Activated T-cell treated with anti-CD3 and anti-CD28 coated beads for 24 hours (primary cell): Measurements from ENCODE around the gene PEX11A.

Experiments used
- DNase-seq: peaks from one replicate; pipeline ENCODE4 v3.0.0-alpha.2; 2020; ENCODE audit warnings: low read depth

PEX11A gene

GRCh38 chr15:89675606-89676005 is 14.9 kb downstream of the PEX11A start:
- no peak for DNase-seq

DNA sequence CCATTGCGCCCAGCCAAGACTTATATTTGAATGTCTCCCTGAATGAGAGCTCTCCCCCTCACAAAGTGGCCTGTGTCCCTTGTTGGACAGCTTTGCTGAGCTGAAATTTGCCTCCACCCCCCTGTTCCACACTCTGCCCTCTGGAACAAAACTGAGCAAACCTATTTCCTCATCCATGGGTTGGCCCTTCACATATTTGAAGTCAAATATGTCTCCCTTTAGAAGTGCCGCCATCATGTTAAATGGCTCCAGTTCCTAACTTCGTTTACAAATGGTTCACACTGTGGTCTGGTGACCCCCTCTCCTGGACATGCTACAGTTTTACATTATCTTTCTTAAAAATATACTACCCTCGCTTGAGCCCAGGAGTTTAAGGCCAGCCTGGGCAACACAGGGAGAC is 16.0 kb downstream of the PEX11A start:
- DNase-seq, result no peak

DNA sequence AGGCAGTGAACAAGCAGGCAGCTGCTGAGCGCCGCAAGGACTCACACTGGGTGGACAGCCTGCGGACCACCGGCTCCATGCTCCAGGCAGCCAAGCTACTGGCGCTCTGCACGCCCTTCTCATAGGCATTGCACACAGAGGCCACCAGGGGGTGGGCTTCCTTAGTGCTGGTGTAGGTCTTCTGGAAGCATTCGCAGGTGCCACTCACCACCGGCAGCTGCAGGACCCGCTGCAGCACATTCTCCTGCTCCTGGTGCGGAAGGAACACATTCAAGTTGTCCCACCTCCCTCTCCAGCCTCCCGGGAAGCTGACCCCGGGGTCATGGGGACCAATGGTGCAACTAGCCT is 17.4 kb downstream of the PEX11A start:
- no peak for DNase-seq

- no peak for DNase-seq
Measured at GRCh38 chr15:89672221-89673164, 18.1 kb downstream of the PEX11A start.

DNA sequence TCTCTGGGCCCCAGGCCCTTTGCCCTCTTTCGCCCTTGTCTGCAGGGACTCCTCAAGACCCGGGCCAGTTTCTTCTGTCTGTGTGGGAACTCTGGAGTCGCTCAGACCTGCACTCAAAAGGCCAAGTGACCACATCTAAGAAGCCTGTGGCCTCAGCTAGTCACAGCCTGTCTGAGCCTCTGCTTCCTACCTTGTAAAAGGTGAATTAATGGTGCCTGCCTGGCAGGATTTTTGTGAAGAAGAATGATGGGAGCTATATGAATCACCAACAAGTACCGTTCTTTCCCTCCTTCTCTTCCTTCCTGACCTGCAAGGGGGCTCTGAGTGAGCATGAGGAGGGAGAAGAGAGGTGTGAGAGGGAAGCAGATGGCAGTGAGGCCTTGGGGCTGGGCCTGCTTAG is 18.9 kb downstream of the PEX11A start:
- DNase-seq, result no peak

DNA sequence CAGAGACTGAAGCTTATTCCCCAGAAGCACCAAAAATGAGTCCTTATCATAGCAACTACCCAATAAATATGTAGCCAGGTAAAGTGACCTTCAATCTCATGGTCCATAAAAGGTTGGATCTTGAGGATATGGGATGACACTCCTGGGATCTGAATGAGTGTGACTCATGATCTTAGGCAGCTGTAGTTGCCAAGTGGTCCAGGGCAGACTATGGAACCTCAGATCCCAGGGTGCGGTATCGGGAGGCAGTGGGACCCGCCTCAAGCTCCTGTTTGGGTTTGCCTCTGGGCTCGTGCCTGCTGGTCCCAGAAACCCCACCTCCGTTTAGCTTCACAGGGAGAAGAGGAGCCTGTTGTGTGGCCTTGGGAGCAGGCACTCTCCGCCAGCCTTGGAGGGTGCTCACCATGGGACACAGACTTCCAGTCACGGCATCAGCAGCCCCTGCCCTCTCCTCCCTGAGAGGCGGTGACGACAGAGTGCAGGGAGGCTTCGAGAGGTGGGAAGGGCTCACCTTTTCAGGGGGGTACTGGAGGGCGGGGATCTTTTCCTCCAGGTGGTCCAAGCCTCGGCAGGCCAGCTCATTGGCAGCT is 19.5 kb downstream of the PEX11A start:
- DNase-seq, result no peak

- DNase-seq, result no peak
Measured at GRCh38 chr15:89669941-89670340, 20.6 kb downstream of the PEX11A start.

DNA sequence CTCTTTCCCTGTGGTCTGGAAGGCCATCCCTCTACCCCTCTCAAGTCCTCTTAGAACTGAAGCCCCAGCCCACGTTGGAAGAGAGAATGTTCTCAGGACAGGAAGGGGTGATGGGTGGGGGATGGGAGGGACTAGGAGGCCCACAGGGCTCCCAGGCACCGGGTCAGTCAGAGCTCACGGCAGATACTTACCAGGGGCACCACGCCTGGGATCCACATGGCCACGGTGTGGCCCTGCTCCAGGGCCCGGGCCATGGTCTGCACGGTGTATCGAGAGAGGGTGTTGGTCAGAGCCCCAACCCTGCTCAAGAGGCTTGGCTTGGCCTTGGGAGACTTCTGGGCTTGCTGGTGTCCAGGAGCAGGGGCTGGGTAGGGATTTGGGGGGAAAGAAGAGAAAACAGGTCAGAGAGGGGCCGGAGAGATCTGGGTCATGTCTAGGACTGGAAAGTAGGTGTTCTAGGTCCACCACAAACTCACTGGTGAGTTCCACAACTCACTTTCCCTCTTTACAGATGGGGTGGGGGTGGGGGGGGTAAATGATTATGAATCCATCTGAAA is 21.2 kb downstream of the PEX11A start:
- no peak for DNase-seq

- no peak for DNase-seq
Measured at GRCh38 chr15:89668171-89668570, 22.4 kb downstream of the PEX11A start.

DNA sequence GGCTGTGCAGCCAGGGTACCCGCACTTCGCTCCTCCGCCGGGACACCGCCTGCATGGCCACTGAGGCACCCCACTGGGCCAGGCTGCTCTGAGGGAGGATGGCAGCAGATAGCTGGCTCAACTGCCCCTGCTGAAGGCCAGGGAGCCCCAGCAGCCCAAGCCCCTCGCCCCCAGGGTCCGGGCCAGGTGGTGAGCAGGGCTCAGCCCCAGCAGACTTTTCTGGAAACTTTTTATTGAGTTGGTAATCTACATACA is 22.9 kb downstream of the PEX11A start:
- DNase-seq, result no peak

DNA sequence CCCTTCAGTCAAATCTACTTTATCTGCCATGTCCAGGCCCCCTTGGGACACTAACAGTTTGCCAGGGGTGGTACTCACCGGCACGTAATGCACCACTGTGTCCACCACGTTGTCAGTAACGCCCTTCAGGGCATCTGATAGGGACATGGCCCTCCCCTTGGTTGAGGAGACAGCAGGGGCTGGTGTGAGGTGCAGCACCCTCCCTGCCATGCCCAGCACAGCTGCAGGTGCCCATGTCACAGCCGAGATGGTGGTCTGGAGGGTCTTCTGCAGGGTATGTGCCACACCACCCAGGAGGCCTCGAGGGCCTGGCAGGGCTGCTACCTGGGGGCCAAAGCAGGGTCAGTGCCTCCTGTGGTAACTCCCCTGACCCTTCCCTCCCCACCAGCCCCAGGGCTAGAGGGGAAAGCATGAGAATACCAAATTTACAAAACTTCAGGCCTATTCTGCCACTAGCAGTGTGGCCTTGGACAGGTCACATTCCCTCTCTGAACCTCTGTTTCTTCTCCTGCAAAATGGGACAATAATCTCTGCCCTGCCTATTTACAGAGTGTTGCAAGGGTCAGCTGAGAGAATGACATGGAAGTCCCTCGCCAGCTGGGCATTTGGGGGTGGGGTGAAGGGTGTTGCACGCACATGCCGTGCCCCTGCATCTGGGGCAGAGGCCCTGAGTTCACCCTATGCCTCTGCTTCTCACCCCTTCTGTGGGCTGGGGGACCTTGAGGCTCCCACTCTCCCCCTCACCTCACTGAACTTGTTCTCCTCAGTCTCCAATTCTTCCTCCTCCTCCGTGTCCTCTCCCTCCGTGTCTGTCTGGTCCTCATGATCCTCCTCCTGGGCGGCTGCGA is 23.5 kb downstream of the PEX11A start:
- no peak for DNase-seq

DNA sequence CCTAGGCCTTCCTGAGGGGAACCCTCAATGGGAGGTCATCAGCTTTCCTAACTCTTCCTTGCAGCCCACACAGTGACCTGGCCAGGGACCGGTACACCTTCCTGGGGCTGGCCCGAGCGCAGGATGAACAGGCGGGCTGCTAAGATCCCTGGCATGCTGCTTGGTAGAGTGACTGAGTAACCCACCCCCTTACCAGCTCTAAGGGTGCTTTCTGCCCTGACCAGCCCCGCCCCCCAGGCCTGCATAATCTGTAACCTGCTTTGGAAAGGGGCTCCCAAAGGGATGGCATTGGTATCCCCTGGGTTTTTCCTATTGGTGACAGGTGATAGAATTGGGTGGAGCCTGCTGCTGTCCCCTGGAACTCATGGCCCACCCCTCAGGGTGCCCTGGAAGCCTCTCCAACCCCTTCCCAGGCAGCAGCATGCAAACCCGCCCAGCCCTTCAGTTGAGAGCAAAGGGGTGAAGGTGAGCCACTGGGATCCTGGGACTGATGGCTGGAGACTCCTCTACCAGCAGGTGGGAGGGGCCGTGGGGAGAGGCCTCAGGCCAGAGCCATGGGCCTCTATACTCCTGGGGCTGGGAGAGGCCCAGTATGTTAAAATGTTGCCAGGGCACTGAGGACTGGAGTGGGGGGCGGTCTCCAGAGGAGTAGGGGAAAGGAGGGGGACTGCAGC is 24.2 kb downstream of the PEX11A start:
- no peak for DNase-seq

GRCh38 chr15:89665449-89666181 is 24.9 kb downstream of the PEX11A start:
- no peak for DNase-seq

DNA sequence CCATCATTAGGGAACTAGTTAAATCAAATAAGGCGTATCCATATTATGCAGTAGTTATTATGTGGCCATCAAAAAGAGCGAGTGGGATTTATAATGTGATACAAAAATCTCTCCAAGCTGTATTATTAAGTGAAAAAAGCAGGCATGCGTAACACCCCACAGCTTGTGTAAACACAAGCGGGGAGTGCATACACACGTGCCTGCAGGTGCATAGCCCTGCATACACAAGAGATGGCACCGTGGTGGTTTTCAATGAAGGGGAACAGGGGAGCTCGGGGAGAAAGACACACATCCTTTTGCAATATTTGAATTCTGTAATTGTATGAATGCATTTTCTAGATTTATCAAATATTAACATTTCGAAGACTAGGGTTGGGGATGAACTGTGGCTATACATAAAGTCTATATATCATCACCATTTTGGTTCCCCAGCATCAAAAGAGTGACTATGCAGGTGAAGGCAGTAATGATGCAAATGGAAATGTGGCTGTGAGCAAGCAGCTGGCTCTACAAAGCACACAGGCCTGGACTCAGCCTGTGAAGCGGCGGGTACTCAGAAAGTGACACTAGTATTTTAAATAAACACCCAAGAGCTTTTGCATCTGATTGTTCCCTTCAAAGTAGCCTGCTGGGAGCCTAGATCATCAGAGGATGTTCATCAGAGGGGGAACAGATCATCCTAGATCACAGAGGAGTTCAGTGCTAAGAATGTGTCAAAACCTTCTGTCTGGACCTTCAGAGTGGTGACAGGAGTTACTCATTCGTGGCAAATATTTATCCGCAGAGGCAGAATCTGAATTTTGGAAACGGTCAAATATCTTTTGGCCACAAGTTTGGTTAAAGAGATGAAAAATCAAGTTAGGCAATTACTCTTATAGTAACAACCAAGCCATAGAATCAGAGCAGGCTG is 25.9 kb downstream of the PEX11A start:
- no peak for DNase-seq

DNA sequence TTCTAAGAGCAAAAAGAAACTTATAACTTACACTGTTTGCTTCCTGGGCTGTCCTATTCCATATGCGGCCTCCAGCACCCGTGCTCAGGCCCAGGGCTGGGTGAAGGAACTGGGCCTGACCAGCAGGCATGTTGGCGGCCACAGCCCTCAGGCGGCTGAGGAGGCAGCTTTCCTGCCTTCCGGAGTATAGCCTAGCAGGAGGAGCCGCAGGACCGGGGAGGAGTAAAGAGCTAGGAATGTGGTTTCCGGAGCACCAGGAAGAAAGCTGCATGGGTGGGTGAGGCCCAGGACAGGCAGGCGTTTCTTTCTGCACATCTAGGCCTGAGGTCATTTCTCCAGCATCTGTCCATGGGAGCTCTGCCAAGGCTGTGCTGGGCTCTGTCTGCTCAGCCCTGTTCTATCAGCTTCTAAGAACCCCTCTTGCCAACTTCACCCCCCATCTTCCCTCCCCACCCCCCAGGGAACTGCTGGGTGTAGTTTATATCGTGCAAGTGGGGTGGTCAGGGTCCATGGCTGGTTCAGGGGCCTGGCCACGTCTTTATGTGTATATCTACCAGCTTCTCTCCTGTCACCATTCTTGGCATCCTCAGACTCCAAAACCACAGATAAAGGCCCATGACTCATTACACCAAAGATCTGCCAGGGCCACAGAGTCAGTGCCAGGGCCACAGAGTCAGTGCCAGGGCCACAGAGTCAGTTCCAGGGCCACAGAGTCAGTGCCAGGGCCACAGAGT is 27.5 kb downstream of the PEX11A start:
- DNase-seq, result no peak

DNA sequence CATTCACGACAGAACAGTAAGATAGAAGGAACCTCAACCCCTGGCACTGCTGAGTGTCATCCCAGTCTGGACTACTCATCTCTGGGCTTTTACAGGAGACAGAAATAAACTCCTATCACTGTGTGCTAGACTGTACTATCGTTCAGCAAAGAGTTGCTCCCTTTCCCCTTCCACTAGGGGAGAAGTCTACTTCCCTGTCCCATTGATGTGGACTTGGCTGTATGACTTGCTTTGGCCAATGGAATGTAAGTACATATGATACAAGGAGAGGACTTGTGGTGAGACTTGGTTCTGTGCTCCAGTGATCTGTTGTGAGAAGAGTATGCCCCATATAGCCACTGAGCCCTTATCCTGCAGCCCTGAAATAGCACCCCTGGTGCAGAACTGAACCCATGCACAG is 30.0 kb downstream of the PEX11A start:
- DNase-seq, result no peak

- no peak for DNase-seq
Measured at GRCh38 chr15:89659295-89659694, 31.3 kb downstream of the PEX11A start.

DNA sequence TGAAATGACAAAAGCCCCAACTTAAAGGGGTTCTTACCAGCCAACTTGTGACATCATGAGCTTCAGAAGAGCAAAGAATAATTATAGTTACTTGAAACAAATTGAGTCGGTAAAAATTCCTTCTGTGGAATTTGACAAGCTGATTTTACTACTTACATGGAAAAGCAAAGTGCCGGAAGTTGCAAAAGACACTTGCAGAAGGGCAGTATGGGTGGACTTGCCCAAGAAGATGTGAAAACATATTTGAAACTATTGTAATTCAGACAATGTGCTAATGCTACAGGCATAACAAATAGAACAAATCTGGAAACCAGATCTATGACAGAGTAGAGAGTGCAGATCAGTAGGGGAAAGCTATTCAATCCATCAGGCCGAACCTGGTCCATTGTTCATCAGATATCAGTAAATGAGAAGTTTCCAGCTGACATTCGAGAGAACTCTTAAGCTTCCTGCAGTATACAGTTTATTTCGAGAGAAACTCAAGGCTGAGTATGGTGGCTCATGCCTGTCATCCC is 32.8 kb downstream of the PEX11A start:
- no peak for DNase-seq

- no peak for DNase-seq
Measured at GRCh38 chr15:89656116-89656815, 34.3 kb downstream of the PEX11A start.
